Hepatocyte (in vitro differentiated cells): ENCODE results near the gene PLCL1.

Source experiments
- CTCF ChIP-seq: fragments of 200-600 bp; sonication (generic); IDR thresholded peaks from 2 replicates; pipeline ENCODE4 v1.5.1; 2016; ENCODE audit warnings: antibody characterized with exemption, mild to moderate bottlenecking; ENCODE audit not compliant: poor library complexity
- EZH2phosphoT487 ChIP-seq: fragments of 200-600 bp; sonication (generic); IDR thresholded peaks from one replicate; pipeline ENCODE4 v1.6.1; 2018; ENCODE audit warnings: antibody characterized with exemption, mild to moderate bottlenecking, low read depth, moderate library complexity; ENCODE audit not compliant: unreplicated experiment, severe bottlenecking

GRCh38 chr2:197959383-197959782 is 155.0 kb downstream of the PLCL1 start:
- TF ChIP-seq CTCF (no peak), EZH2phosphoT487 (no peak)
